Endodermal cell (in vitro differentiated cells): Measurements from ENCODE around the gene ASTN2. TPM values are rescaled to one million over a fixed set of nuclear protein-coding genes. Genes with fewer than 3 reads are reported as not detected.

Experiments used
- DNase-seq: peaks from one replicate; pipeline ENCODE4 v3.0.0-alpha.2; 2017
- H3K27ac ChIP-seq: 2 replicates; pipeline ENCODE4 v1.5.1; 2013; ENCODE audit warnings: mild to moderate bottlenecking, low read depth, low read length, moderate library complexity
- H3K27me3 ChIP-seq: 2 replicates; pipeline ENCODE4 v1.6.1; 2013; ENCODE audit warnings: mild to moderate bottlenecking, low read length, moderate library complexity; ENCODE audit not compliant: insufficient read depth, control insufficient read depth, poor library complexity, severe bottlenecking
- H3K36me3 ChIP-seq: 2 replicates; pipeline ENCODE4 v1.7.0; 2013; ENCODE audit warnings: mild to moderate bottlenecking, low read length, moderate library complexity; ENCODE audit not compliant: control insufficient read depth, insufficient read depth
- H3K4me1 ChIP-seq: one replicate; pipeline ENCODE4 v1.7.0; 2013; ENCODE audit warnings: low read length; ENCODE audit not compliant: control insufficient read depth, insufficient read depth
- H3K4me3 ChIP-seq: 2 replicates; pipeline ENCODE4 v1.5.1; 2013; ENCODE audit warnings: mild to moderate bottlenecking, low read length, moderate library complexity
- H3K9ac ChIP-seq: 2 replicates; pipeline ENCODE4 v1.6.1; 2013; ENCODE audit warnings: mild to moderate bottlenecking, low read length, moderate library complexity; ENCODE audit not compliant: poor library complexity, severe bottlenecking; ENCODE audit errors: extremely low read depth
- H3K9me3 ChIP-seq: 2 replicates; pipeline ENCODE4 v1.6.1; 2013; ENCODE audit warnings: mild to moderate bottlenecking, low read length, moderate library complexity; ENCODE audit not compliant: control insufficient read depth
- H3K27ac Mint-ChIP-seq: 2 replicates; pipeline ENCODE4 v1.8.0; 2020; ENCODE audit warnings: mixed read lengths
- H3K27me3 Mint-ChIP-seq: 2 replicates; pipeline ENCODE4 v1.8.0; 2021; ENCODE audit warnings: mild to moderate bottlenecking, mixed read lengths; ENCODE audit not compliant: insufficient read depth
- H3K36me3 Mint-ChIP-seq: 2 replicates; pipeline ENCODE4 v1.8.0; 2020; ENCODE audit warnings: low read depth, mixed read lengths
- H3K4me1 Mint-ChIP-seq: 2 replicates; pipeline ENCODE4 v1.8.0; 2020; ENCODE audit warnings: mixed read lengths
- H3K4me3 Mint-ChIP-seq: 2 replicates; pipeline ENCODE4 v1.8.0; 2020; ENCODE audit warnings: mild to moderate bottlenecking, moderate library complexity, mixed read lengths
- H3K9me3 Mint-ChIP-seq: 2 replicates; pipeline ENCODE4 v1.8.0; 2020; ENCODE audit warnings: mild to moderate bottlenecking, mixed read lengths
- CTCF ChIP-seq: fragments of 200-600 bp; sonication (generic); conservative IDR thresholded peaks from 2 replicates; pipeline ENCODE4 v1.5.0; 2021; ENCODE audit warnings: antibody characterized with exemption, mild to moderate bottlenecking
- WGBS, 2 experiments: methylation state at CpG; one replicate each; pipeline versions ENCODE4 v1.1.5 to v1.1.7; 2013; ENCODE audit warnings: missing lambda C conversion rate in 2 of 2, mixed read lengths in 1 of 2; ENCODE audit not compliant: insufficient coverage in 1 of 2, insufficient read length in 1 of 2; 5-methylcytosine and 5-hydroxymethylcytosine counted together
- total RNA-seq, 2 donors: library from RNA; stranded (reverse); fragmentation: NEBNext Ultra II Directional in 1 of 2; extraction: Animal tissue kit (Norgen Biotek cat#: 25700) in 1 of 2; gene quantifications; 2 replicates in 1 of 2; 3 replicates in 1 of 2; pipeline ENCODE4 v1.2.1, GENCODE V29; 2021

Gene ASTN2
- total RNA-seq, 2 donors from 2014 or later, result 8.9 to 10.4 TPM

GRCh38 chr9:116815835-116816234, 599.0 kb downstream of the ASTN2 start:
- Mint-ChIP-seq H3K27me3 (peaks cover 6% of the 10 kb centered on the region), H3K4me1 (peaks cover 42% of the 10 kb centered on the region), H3K27ac (no peak overlapping the region), H3K4me3 (no peak overlapping the region), H3K36me3 (no peaks in the 10 kb centered on the region), H3K9me3 (no peaks in the 10 kb centered on the region)
- TF ChIP-seq CTCF, result no peak
- Histone ChIP-seq H3K9ac (no peak overlapping the region), H3K9me3 (no peaks in the 10 kb centered on the region), H3K4me3 (no peak overlapping the region), H3K4me1 (peaks cover 6% of the 10 kb centered on the region), H3K27ac (no peak overlapping the region), H3K36me3 (no peaks in the 10 kb centered on the region), H3K27me3 (no peaks in the 10 kb centered on the region)
- DNase-seq, result no peak
- 88 to 100% methylated on average over 1 of the region's 1 CpG for WGBS, 2 experiments

- no peak overlapping the region for H3K4me3 ChIP-seq
- H3K9me3 Mint-ChIP-seq, result no peaks in the 10 kb centered on the region
- H3K36me3 ChIP-seq, result no peaks in the 10 kb centered on the region
- peaks cover 19% of the 10 kb centered on the region for H3K4me1 Mint-ChIP-seq
- DNase-seq, result no peak
- no peak overlapping the region for H3K27ac ChIP-seq
- no peaks in the 10 kb centered on the region for H3K36me3 Mint-ChIP-seq
- WGBS, 2 experiments, result 91% methylated on average over 1 of the region's 1 CpG; no CpG with 5 or more reads in 1 of the 2 experiments
- H3K4me1 ChIP-seq, result no peaks in the 10 kb centered on the region
- no peaks in the 10 kb centered on the region for H3K9me3 ChIP-seq
- H3K27ac Mint-ChIP-seq, result no peak overlapping the region
- H3K27me3 Mint-ChIP-seq, result peaks cover 1% of the 10 kb centered on the region
- H3K4me3 Mint-ChIP-seq, result no peak overlapping the region
- no peaks in the 10 kb centered on the region for H3K27me3 ChIP-seq
- TF ChIP-seq CTCF, result no peak
- H3K9ac ChIP-seq, result no peak overlapping the region
Observed at GRCh38 chr9:116813031-116813300, 601.9 kb downstream of the ASTN2 start.

GRCh38 chr9:116812231-116813030, 602.4 kb downstream of the ASTN2 start:
- H3K4me1 Mint-ChIP-seq, result peaks cover 16% of the 10 kb centered on the region
- H3K4me1 ChIP-seq, result no peaks in the 10 kb centered on the region
- H3K27ac Mint-ChIP-seq, result no peak overlapping the region
- H3K4me3 ChIP-seq, result no peak overlapping the region
- H3K27me3 ChIP-seq, result peaks cover under 1% of the 10 kb centered on the region
- no peak for DNase-seq
- H3K9ac ChIP-seq, result no peak overlapping the region
- WGBS, 2 experiments, result 79 to 83% methylated on average over 2 to 7 of the region's 7 CpGs
- no peaks in the 10 kb centered on the region for H3K36me3 ChIP-seq
- H3K9me3 Mint-ChIP-seq, result no peaks in the 10 kb centered on the region
- H3K27ac ChIP-seq, result no peak overlapping the region
- H3K4me3 Mint-ChIP-seq, result no peak overlapping the region
- H3K36me3 Mint-ChIP-seq, result no peaks in the 10 kb centered on the region
- peaks cover 1% of the 10 kb centered on the region for H3K27me3 Mint-ChIP-seq
- no peak for TF ChIP-seq CTCF
- no peaks in the 10 kb centered on the region for H3K9me3 ChIP-seq
